ENCODE results near the gene CCDC59.
"Not testable (repeated sequence)": the region's sequence is repeated elsewhere in the genome, so short reads cannot be mapped to it uniquely, and the experiment has no call there.

Gene CCDC59
- total RNA-seq: 39.7 to 83.2 (median 70.1) reads per million in 4 experiments

DNA sequence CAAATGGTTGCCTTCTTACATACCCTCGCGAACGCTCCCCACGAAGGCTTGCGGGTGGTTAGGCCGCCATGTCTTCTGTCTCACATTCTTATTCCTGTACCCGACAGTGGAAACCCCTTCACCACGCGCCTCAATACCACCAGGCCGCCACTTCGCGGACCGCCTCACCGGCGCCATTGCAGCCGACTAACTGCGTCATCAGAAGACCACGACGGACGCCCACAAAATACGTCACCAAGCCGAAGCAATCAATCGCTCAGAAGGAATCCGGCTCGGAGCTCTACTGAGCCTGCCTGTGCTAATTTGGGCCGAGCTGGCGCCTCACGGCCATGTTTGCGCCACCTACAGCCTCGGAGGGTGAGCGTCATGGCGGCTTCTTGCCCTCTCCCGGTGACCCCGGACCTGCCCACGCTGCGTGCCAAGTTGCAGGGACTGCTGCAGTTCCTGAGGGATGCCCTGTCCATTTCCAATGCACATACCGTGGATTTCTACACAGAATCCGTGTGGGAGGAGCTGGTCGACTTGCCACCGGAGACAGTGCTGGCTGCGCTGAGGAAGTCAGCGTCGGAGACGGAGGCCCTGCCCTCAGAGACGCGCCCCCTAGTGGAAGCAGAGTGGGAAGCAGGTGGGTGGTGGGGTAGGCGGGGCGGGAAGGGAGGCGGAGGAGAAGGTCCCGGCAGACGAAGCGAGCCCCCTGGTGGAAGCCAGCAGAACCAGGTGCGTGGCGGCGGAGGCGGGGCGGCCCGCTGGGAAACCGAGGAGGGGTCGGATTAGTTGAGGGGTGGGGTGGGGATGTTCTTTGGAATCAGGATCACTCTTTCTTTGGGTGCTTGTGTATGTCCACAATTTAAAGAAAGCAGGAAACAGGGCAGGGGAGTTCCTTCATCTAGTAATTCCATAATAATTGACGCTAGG is at the start of gene CCDC59, which contains the start of gene METTL25:
CCDC59 (minus strand) TSS at position 188 of the 915 bp plus-strand sequence; CDS start at position 177, 11 bp downstream.
METTL25 (plus strand) TSS at position 330 of the 915 bp plus-strand sequence; CDS start at position 367, 37 bp downstream.
- DNase-seq: peak; percentile 96

- no peak for DNase-seq
Measured at GRCh38 chr12:82407481-82407880, 49.3 kb upstream of the CCDC59 start.

DNA sequence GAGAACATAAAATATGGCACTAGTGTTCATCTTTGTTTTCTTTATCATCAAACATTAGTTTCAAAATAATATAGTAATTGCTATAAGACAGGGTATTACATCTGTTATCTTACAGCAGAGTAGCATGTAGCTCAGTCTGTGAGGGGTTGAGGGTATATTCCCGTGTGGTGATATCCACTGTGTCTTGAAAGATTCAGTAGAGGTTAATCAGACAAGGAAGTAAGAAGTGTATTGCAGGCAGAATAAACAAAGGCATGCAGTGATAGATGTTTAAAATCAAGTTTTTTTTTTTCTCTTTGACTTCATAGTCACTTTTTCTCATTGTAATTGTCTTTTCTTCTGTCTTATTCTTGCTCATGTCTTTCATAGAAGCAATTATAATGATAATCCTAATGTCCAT is 48.5 kb upstream of the CCDC59 start:
- DNase-seq: no peak

- DNase-seq: no peak
Measured at GRCh38 chr12:82400819-82401218, 42.6 kb upstream of the CCDC59 start.

GRCh38 chr12:82398879-82399278 is 40.7 kb upstream of the CCDC59 start:
- DNase-seq: no peak

- DNase-seq: no peak
Measured at GRCh38 chr12:82383930-82384552, 25.9 kb upstream of the CCDC59 start.

DNA sequence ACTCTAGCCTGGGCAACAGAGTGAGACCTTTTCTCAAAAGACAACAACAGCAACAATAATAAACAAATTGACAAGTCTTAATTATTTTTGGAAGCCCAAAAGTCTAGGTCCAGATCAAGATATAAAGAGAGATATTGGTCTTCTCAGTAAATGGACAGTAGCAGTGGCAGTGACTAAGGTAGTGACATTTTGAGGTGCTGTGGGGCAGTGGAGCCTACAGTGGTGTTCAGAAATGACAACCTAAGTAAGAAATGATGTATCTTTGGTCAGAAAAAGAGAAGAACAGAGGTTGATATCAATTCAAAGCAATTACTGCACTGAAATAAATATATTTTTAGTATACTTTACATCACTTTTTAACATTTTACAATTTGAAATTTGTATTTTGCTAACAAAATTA is 20.8 kb upstream of the CCDC59 start:
- DNase-seq: no peak

- no peak for DNase-seq
Measured at GRCh38 chr12:82375201-82375600, 17.0 kb upstream of the CCDC59 start.

DNA sequence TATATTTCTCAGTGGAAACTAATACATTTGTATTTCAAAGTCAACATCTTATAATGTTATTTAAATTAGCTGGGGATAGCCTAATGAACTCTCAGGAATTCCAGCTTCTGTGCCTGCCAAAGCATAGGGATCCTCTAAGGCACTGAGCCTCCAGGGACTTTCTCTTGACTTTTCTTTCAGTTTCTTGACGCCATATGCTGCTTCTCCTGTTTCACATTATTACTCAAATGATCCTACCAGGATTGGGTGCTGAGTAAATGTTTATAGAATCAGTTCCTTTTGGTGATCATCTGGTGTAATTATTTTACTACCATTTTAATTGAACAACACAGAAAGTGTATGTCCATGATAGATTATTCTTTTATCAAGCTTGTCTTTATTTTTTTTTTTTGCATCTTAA is 8.0 kb upstream of the CCDC59 start:
- no peak for DNase-seq

DNA sequence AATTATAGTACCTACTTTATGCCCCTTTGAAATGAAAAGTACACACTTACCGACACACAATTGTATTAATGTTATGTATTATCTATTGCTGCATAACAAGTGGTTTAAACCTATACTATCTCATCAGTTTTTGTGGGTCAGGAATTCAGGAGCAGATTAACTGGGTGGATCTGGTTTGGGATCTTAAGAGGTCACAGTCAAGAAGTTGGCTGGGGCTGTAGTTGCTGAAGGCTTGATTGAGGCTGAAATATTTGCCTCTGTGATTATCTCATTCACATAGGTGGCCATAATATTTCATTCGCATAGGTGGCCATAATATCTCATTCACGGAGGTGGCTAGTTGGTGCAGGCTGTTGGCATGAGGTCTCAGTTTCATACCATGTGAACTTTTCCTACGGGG is 5.8 kb upstream of the CCDC59 start:
- DNase-seq: no peak

DNA sequence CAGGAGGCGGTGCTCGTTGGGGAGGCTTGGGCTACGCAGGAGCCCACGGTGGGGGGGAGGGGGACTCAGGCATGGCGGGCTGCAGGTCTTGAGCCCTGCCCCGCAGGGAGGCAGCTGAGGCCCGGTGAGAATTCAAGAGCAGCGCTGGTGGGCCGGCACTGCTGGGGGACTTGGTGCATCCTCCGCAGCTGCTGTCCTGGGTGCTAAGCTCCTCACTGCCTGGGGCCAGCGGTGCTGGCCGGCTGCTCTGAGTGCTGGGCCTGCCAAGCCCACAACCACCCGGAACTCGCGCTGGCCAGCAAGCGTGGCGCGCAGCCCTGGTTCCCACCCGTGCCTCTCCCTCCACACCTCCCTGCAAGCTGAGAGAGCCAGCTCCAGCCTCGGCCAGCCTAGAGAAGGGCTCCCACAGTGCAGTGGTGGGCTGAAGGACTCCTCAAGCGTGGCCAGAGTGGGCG is 3.3 kb upstream of the CCDC59 start:
- no peak for DNase-seq

GRCh38 chr12:82360834-82361233 is 2.6 kb upstream of the CCDC59 start:
- not testable (repeated sequence) for DNase-seq

DNA sequence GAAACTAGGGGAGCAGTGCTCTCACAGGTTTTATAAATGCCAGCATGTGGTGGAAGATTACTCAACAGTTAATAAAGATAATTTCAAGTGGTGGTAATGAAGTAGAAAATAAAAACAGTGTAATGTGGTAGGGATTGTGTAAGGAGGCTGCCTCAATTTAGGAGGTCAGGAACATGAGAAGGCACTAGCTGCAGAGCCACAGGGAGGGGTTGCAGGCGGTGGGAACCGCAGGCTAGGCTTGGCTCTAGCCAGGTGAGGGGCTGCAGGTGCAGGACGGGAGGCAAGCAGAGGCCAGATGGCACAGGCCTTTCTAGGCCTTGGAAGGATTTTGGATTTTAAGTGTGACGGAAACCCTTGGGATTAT is 910 bp upstream of the CCDC59 start:
- no peak for DNase-seq

GRCh38 chr12:82357845-82358199 is 365 bp downstream of the CCDC59 start:
- no peak for DNase-seq

GRCh38 chr12:82357340-82357739 is 847 bp downstream of the CCDC59 start:
- DNase-seq: no peak

- no peak for DNase-seq
Measured at GRCh38 chr12:82351390-82351789, 6.8 kb downstream of the CCDC59 start.

GRCh38 chr12:82350161-82350560 is 8.0 kb downstream of the CCDC59 start:
- DNase-seq: no peak

DNA sequence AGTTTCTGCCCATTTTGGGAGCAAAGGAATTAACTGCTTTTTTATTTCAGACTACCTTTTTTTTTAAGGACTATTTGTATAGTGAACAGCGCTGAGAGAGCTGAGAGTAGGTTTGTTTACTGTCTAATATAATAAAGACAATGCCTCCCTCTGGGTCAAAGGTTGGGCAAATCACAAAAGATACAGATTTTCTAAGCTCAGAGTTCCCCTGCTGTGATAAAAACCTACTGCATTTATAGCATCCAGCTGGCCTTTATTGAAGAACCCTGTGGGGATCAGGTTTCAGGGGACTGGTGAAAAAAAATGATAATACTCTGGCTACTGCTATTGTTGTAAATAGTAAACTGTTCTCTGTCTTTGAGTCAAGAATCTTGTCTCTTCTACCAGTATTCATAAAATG is 28.7 kb downstream of the CCDC59 start:
- no peak for DNase-seq

DNA sequence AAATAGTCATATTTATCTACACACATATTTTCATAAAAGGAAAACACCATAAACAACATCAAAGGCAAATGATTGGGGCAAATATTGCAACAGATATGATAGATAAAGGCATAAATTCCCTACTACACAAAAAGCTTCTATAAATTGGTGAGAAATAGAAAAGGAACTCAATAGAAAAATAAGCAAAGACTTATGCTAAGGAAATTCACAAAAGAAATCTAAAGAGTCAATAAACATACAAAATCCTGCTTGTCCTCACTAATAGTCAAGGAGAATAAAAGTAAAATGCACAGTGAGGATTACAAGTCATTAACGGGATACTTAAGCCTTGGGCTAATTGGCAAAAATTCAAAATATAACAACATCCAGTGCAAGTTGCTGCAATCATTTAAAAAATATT is 30.3 kb downstream of the CCDC59 start:
- no peak for DNase-seq

- no peak for DNase-seq
Measured at GRCh38 chr12:82326905-82327503, 31.2 kb downstream of the CCDC59 start.

DNA sequence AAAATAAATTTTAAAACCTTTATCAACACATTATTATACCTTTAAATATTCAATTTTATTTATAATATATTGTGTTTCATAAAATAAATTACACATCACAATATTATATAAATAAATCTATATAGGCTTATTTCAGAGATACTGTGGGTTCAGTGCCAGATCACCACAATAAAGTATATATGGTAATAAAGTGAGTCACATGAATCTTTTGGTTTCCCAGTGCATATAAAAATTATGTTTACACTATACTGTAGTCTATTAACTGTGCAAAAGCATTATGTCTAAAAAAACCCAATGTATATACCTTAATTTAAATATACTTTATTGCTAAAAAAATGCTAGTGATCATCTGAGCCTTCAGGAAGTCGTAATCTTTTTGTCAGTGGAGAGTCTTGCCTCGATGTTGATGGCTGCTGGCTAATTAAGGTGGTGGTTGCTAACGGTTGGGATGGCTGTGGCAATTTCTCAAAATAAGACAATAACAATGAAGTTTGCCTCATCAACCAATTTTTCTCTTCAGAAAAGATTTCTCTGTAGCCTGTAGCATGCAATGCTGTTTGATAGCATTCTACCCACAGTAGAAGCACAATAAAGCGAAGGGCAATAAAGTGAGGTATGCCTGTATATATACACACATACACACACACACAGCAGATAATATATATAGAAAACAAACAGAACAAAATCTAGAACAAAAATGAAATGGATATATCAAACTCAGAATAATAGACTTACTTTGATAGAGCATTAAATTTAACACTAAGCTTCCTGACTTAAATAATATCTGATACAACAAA is 32.4 kb downstream of the CCDC59 start:
- DNase-seq: no peak

DNA sequence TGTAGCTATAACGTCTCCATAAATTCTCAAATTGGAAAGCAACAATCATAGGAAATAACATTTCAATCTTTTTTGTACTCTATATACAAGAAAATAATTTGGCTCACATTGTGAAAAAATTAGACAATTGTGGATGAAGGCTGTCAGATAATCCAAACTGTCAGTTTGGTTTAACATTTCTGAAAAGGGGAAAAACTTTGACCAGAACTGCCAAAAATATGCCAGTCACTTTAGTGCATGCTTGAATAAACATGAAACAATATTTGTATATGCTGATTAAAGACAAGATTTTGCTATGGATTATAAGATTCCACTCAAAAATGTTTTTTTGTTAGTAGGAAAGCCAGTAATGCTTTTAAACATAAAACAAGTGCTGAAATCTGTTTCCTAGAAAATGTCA is 38.9 kb downstream of the CCDC59 start:
- DNase-seq: no peak

- DNase-seq: no peak
Measured at GRCh38 chr12:82314406-82314892, 43.7 kb downstream of the CCDC59 start.

All from effector CD8-positive, alpha-beta T cell (primary cell).